ENCODE data around the gene CDC42SE2. TPM values are rescaled to one million over a fixed set of nuclear protein-coding genes. Genes with fewer than 3 reads are reported as not detected.

Gene CDC42SE2
- total and polyA plus RNA-seq, 2 of the 4 experiments (the other 2 are of a cell fraction) = 12.5 to 19.4 TPM

- H2BK20ac ChIP-seq (ENCODE audit: low read depth, low read length) = no peak overlapping the region
- H3K23ac ChIP-seq (ENCODE audit: low read depth, low read length) = no peak overlapping the region
- H4K8ac ChIP-seq (ENCODE audit: low read depth in 2 of 2, low read length in 2 of 2) = no peak overlapping the region
- dilution Hi-C loops (cut with HindIII; ENCODE audit: low sequenced_read_pairs, unreplicated experiment) = no loop called here
- no peak overlapping the region for H2AK5ac ChIP-seq (ENCODE audit: low read depth, low read length)
- H3K56ac ChIP-seq (ENCODE audit: extremely low read depth, insufficient read depth, low read length) = no peak overlapping the region
- H3K27ac ChIP-seq (ENCODE audit: insufficient read depth, low read length) = no peak overlapping the region
- ATAC-seq (ENCODE audit: low read depth) (no peak), DNase-seq (peak; percentile 52)
- H2BK5ac ChIP-seq (ENCODE audit: low read depth, low read length, poor library complexity, severe bottlenecking) = no peak overlapping the region
- H3K36me3 ChIP-seq (ENCODE audit: control insufficient read depth, insufficient read depth, low read length) = peaks cover 2% of the 10 kb centered on the region
- H4K91ac ChIP-seq (ENCODE audit: insufficient read depth, low read depth, low read length) = no peak overlapping the region
- no peak overlapping the region for H3K4me3 ChIP-seq (ENCODE audit: insufficient read depth, low read depth, low read length)
- no peak overlapping the region for H2AFZ ChIP-seq (replicated peaks; ENCODE audit: low read length, poor library complexity)
- no peak overlapping the region for H2BK15ac ChIP-seq (ENCODE audit: low read depth, low read length)
- no peak overlapping the region for H2BK120ac ChIP-seq (ENCODE audit: low read depth, low read length)
- intact Hi-C loops (cut with micrococcal nuclease) = loop anchor here (5.0 kb wide), 1 partner anchor 113 kb away; no protein-coding TSS in a partner anchor
- POLR2A ChIA-PET (ENCODE audit: unreplicated experiment) = no interaction called here
- no peak overlapping the region for H3K4me2 ChIP-seq (ENCODE audit: low read depth, low read length)
- H3K9me1 ChIP-seq (ENCODE audit: insufficient read depth, low read length) = peaks cover 8% of the 10 kb centered on the region; the same call in 1 of the 2 replicates
- no peak overlapping the region for H3K18ac ChIP-seq (ENCODE audit: low read depth, low read length)
- no peak overlapping the region for H4K5ac ChIP-seq (ENCODE audit: low read depth, low read length)
- H3K9me3 ChIP-seq (ENCODE audit: control insufficient read depth, insufficient read depth, low read length) = no peaks in the 10 kb centered on the region
- H3K79me1 ChIP-seq (ENCODE audit: low read depth in 1 of 2, low read length in 2 of 2) = peaks cover 13 to 50% of the 10 kb centered on the region in 2 experiments
- peaks cover 4% of the 10 kb centered on the region; the same call in 1 of the 2 replicates for H4K20me1 ChIP-seq (ENCODE audit: insufficient read depth, low read length)
- H3K27me3 ChIP-seq (ENCODE audit: control insufficient read depth, insufficient read depth, low read length) = no peaks in the 10 kb centered on the region
- no peak overlapping the region for H3K14ac ChIP-seq (replicated peaks; ENCODE audit: low read depth, low read length)
- no peak overlapping the region for H2AK9ac ChIP-seq (replicated peaks; ENCODE audit: low read depth, low read length, poor library complexity)
- WGBS, 2 experiments (ENCODE audit: extremely low coverage in 2 of 2, insufficient read length in 1 of 2) = 83% methylated on average over 1 of the region's 12 CpGs; no CpG with 5 or more reads in 1 of the 2 experiments
- CTCF ChIA-PET = interaction anchor here (0.6 kb wide), 1 partner anchor 149 kb away, joined by 4 read pairs; no protein-coding TSS in a partner anchor
- peaks cover 5% of the 10 kb centered on the region for H3K4me1 ChIP-seq (ENCODE audit: control insufficient read depth, insufficient read depth, low read length)
- H3K4ac ChIP-seq (ENCODE audit: low read depth, low read length) = no peak overlapping the region
- no peak overlapping the region for H3K9ac ChIP-seq (ENCODE audit: low read depth, low read length)
- no peak for TF ChIP-seq MAFK (IDR thresholded peaks at IDR 0.05; ENCODE audit: low read depth, low read length)
- no peak for TF ChIP-seq NFE2L2 (IDR thresholded peaks at IDR 0.05; ENCODE audit: low read depth, low read length)
- no peak for TF ChIP-seq CEBPB (IDR thresholded peaks at IDR 0.05; ENCODE audit: low read depth, low read length)
- TF ChIP-seq USF2 (IDR thresholded peaks at IDR 0.05; ENCODE audit: low read depth, low read length) = no peak
- TF ChIP-seq CTCF (conservative IDR thresholded peaks at IDR 0.05; ENCODE audit: low read depth, low read length) = no peak
- TF ChIP-seq SMC3 (IDR thresholded peaks at IDR 0.05; ENCODE audit: low read depth, low read length) = no peak
- no peak for TF ChIP-seq CHD1 (IDR thresholded peaks at IDR 0.05; ENCODE audit: low read depth, low read length)
- TF ChIP-seq RAD21 (IDR thresholded peaks at IDR 0.05; ENCODE audit: low read length) = no peak
- TF ChIP-seq ELK1 (IDR thresholded peaks at IDR 0.05; ENCODE audit: borderline replicate concordance, low read depth, low read length) = no peak
- no peak for TF ChIP-seq BHLHE40 (IDR thresholded peaks at IDR 0.05; ENCODE audit: low read depth, low read length)
- TF ChIP-seq POLR2A (IDR thresholded peaks at IDR 0.05; ENCODE audit: low read depth, low read length) = no peak
- TF ChIP-seq MAZ (IDR thresholded peaks at IDR 0.05; ENCODE audit: borderline replicate concordance, low read depth, low read length) = no peak
- no peak for TF ChIP-seq FOS (IDR thresholded peaks at IDR 0.05; ENCODE audit: low read depth, low read length)
- no peak for TF ChIP-seq MXI1 (IDR thresholded peaks at IDR 0.05; ENCODE audit: borderline replicate concordance, low read depth, low read length)
- no peak for TF ChIP-seq RCOR1 (IDR thresholded peaks at IDR 0.05; ENCODE audit: insufficient replicate concordance, low read length)
- no peak for TF ChIP-seq RFX5 (IDR thresholded peaks at IDR 0.05; ENCODE audit: low read depth, low read length)
- in situ Hi-C loops (cut with MboI; ENCODE audit: low sequenced_read_pairs) = no loop called here
- no TSS peak for BruUV-seq (replicated peaks)
Observed at GRCh38 chr5:131268758-131269370, 5.0 kb downstream of the CDC42SE2 start.
